GM18909 (cell line): ENCODE results near the gene NRG2.

Experiments
- ATAC-seq: cut with Tn5 transposase; IDR thresholded peaks from one replicate; pipeline ENCODE4 v1.9.1; 2021; ENCODE audit warnings: mild to moderate bottlenecking; ENCODE audit not compliant: unreplicated experiment, poor library complexity

The NRG2 gene

DNA sequence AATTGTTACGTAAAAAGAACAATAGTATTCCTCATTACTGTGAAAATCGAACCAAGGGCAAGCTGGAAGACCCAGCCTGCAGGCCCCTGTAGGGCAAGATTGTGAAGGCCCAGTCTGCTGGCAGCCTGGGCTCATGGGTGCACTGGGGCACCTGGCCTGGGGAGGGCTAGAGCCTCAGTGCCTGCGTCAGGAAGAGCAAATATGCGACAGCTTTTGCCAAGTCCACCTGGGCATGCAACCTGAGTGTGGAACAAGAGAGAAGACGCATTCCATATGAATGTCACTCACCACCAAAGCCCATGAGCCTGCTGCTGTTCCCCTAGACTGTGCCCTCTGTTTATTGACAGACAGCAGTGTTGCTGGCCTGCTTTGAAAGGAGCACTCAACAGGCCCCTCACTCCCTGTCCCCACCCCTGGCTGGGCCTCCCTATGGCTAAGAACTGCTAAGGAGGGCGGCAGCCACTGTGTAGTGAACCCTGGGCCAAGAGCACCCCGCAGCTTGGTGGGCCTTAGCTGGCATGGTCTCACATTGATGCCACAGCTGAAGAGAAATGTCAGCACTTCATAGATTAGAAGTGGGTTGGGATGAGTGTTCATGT lies 219.2 kb downstream of the NRG2 start:
- no peak for ATAC-seq

DNA sequence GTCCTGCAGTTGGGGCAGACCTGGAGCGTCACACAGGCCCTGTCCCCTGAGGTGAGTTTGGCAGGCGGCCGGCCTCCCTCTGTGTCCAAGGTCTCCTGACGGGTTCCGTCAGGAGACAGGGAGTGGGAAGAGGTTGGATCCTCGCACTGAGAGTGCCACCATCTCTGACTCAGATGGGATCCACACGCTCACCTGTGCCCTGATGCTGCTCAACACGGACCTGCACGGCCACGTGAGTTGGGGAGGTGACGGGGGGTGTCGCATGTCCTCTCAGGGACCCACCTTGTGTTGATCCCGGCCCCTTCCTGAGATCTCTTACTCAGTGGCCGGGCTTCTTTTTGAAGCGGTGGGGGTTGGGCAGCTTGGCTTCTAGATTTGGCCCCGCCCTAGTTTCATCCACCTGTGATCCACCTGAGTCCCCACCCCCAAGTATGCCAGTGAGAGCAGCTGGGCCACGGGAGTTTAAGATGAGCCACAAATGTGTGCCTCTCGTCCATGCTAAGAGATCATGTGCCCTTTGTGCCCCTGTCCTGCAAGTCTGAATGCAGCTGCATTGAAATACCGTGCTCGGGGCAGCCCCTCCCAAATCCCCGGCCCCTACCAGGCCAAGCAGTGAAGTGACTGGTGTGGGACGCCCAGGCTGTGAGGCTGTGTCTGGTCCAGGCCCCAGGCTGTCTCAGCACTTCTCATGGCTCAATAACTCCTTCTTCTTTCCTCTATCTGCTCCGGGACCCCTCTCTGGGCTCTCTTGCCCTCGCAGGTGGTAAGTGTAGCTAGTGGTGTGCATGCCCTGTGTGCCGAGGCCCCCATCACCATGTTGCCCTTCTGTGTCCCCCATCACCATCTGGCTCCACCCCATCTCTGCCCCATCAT lies 220.3 kb downstream of the NRG2 start:
- no peak for ATAC-seq

DNA sequence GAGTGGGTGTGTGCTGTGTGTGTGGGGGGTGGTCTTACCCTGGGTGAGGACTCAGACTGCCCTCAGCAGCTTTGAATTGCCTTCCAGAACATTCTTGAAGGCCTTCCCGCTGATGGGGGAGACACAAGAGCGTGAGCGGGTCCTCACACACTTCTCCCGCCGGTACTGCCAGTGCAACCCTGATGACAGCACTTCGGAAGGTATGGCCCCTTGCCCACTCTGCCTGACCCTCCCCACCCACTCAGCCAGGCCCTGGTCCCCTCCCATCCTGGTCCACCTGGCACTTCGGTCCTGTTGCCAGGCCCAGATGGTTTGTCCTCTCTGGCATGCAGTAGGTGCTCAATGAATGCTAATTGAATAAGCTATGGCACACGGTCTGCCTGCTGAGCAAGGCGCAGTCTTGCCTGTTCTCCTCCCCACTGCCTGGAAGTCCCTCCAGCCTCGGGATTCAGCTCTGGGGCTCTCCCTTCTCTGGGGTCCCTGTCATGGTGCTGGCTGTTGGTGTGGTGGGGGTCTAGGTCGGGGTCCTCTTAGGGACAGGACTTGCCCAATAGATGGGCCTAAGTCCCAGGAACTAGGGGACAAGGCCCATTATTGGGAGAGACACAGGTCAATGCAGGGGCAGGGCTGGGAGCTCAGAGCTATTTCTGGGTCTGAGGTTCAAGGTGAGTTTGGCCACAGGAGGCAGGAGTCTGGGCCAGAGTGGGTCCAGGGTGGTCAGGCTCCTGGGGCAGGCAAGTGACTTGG lies 221.1 kb downstream of the NRG2 start:
- no peak for ATAC-seq

- ATAC-seq, result no peak
Observed at GRCh38 chr5:139820606-139821005, 222.5 kb downstream of the NRG2 start.

- no peak for ATAC-seq
Observed at GRCh38 chr5:139820130-139820529, 223.0 kb downstream of the NRG2 start.

DNA sequence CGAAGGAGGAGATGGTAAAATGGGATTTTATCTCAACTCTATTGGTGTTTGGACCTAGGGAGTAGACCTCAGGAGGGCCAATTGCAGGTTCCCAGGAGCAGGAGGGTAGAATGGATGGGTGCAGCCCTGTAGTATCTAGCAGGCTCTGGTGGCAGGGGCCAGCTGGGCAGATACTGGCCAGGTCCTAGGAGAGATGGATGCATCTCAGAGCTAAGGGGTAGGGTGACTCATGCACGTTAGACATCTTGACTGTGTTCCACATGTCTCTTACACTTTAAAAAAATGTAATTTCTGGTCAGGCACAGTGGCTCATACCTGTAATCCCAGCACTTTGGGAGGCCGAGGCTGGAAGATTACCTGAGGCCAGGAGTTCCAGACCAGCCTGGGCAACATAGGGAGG lies 225.1 kb downstream of the NRG2 start:
- no peak for ATAC-seq

- no peak for ATAC-seq
Observed at GRCh38 chr5:139817362-139817761, 225.7 kb downstream of the NRG2 start.

DNA sequence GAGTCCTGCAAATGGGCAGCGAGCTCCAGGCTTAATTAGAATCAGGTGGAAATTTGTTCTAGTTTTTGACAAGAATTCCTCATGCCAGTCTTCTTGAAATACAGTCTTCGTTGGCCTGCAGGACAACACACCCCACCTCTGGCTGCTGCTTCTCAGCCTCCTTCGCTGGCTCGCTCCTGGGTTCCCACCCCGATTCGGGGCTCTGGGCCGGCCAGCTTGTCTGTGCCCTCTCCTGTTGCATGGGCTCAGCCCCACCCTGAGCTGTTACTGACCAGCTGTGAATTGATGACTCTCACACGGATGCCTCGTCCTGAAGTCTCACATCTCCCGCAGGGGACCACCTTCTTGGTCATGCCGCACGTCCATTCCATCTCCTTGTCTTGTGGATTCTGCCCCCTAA lies 226.5 kb downstream of the NRG2 start:
- no peak for ATAC-seq

GRCh38 chr5:139814704-139815280 lies 228.3 kb downstream of the NRG2 start:
- ATAC-seq, result no peak

DNA sequence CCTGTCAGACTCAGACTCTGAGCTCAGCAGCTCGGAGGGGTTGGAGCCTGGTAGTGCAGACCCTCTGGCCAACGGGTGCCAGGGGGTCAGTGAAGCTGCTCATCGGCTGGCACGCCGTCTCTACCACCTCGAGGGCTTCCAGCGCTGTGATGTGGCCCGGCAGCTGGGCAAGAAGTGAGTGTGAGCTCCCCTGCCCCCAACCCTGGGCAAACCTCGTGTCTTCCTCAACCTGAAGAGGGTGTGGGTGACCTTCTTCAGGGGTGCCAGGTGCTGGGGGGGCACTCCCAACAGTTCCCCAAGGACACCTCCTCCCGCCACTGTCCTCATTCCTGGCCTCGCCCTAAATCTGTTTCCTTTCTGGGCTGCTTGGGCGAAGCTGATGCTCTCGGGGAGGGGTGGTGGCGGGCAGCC lies 228.9 kb downstream of the NRG2 start:
- ATAC-seq, result no peak

DNA sequence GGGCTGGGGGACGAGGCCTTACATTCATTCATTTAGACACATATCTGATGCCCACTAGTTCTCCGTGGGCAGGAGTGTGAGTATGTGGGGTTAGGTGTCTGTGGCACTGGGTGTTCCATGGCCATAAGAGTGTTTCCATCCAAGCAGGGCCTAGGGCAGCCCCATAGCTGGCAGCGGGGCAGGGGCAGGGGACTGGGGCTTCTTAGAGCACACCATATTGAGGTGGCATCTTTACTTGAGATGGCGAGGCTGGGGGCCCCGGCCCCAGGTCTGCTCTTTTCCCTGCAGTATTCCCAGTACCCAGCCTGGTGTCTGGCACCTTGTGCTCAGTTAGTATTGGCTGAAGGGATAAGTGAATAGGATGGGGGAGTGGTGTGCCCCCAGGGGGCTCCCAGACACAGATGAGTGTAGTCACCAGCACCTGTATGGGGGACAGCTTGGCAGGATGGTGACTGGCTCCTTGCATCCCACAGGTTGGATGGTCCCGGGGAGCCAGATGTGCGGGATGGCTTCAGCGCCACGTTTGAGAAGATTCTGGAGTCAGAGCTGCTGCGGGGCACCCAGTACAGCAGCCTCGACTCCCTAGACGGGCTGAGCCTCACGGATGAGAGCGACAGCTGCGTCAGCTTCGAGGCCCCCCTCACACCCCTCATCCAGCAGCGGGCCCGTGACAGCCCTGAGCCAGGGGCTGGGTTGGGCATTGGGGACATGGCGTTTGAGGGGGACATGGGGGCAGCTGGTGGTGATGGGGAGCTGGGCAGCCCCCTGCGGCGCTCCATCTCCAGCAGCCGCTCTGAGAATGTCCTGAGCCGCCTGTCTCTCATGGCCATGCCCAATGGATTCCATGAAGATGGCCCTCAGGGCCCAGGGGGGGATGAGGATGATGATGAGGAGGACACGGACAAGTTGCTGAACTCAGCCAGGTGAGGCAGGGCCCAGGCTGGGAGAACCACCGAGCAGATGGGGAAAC lies 230.0 kb downstream of the NRG2 start:
- ATAC-seq, result no peak

DNA sequence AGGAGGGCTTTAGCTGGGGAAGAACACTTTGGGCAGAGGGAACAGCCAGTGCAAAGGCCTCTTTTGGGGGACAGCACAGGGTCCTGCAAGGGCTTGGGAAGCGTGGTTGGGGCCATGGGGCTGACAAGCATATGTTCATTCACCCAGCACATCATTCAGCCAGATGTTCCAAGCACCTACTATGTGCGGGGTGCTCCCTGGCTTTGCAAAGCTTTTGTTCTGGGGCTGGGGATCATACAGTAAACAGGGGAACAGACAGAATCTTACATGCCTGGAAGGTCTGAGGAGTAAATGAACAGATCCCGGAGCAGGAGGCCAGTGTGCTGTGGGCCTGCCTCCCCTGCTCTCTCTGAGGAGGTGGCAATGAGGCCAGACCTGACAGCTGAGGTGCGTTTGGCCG lies 230.8 kb downstream of the NRG2 start:
- no peak for ATAC-seq

GRCh38 chr5:139811274-139811607 lies 231.9 kb downstream of the NRG2 start:
- no peak for ATAC-seq

DNA sequence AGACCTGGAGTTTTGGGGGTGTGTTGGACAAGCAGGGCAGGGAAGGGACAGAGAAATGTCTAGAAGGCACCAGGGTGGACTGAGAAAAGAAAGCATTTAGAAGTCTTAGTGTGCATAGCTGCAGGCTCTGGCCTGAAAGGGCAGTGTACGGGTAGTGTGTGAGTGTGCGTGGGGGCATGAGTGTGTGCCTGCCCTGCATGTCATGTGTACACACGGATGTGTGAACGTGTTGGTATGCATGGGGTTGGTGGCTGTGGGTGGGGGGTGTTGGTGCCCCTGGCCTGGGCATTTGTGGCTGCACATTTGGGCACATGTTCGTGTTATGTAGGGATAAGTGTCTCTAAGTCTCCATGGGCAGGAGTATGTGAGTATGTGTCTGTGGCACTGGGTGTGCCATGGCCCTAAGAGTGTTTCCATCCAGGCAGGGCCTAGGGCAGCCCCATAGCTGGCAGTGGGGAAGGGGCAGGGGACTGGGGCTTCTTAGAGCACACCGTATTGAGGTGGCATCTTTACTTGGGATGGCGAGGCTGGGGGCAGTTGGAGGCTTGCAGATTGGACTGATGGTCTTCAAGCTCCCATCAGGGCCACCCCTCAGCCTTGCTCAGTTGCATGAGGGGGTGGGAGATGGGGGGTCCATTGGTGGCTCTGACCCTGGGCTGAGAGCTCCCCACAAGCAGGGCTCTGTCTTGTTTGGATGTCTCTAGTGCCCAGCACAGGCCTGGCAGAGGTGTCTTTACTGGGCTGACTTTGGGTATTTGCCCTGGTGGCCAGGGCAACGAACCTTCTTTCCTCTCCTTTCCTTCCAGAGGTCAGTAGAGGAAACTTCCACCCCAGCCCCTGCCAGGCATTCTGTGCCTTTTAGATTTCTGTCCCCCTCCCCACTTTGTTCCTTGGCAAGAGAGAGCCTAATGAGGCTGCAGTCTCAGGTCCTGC lies 232.5 kb downstream of the NRG2 start:
- no peak for ATAC-seq

GRCh38 chr5:139809331-139809810 lies 233.7 kb downstream of the NRG2 start:
- no peak for ATAC-seq

- ATAC-seq, result no peak
Observed at GRCh38 chr5:139808481-139809330, 234.4 kb downstream of the NRG2 start.

DNA sequence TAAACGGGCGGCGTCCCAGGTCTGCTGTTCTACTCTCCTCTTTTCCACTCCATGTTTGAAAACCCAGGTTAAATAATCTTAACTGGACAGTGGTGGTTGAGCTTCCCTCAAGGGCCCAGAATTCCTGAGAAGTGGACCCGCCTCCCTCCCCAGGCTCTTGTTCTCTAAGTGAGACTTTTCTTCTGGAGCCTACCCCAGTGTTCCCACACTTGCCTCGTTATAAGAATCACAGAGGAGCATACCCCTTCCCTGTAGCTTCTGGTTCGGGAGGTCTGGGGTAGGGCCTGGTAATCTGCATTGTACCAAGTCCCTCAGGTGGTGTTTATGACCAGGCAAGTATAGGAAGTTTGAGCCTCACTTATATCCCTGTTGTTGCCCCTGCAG lies 235.5 kb downstream of the NRG2 start:
- ATAC-seq, result no peak
